ENCODE data around the gene ANKRD35. TPM values are rescaled to one million over a fixed set of nuclear protein-coding genes. Genes with fewer than 3 reads are reported as not detected.
A peak's percentile ranks its signal among the peaks of the same experiment; 100 is the strongest.

The ANKRD35 gene
- total RNA-seq, 1 experiment from 2014 or later = not detected

- CTCF ChIA-PET = interaction anchor here (0.8 to 13.5 kb wide), 6 partner anchors 9 to 100 kb away, joined by 3 to 617 read pairs (median 34); partner anchors contain the start of genes ANKRD35, NUDT17 and PIAS3
- POLR2A ChIA-PET = interaction anchor here (0.7 to 13.8 kb wide), 7 partner anchors 11 to 49 kb away, joined by 3 to 284 read pairs (median 5); partner anchors contain the start of genes ANKRD35, PEX11B and PIAS3
- Mint-ChIP-seq H3K27me3 (ENCODE audit: insufficient read depth, unreplicated experiment) (no peaks in the 10 kb centered on the region), H3K9me3 (ENCODE audit: unreplicated experiment) (no peaks in the 10 kb centered on the region), H3K4me1 (ENCODE audit: insufficient read depth, unreplicated experiment) (peaks cover 24% of the 10 kb centered on the region), H3K4me3 (ENCODE audit: unreplicated experiment) (no peak overlapping the region), H3K36me3 (ENCODE audit: insufficient read depth, unreplicated experiment) (peaks cover 35% of the 10 kb centered on the region), H3K27ac (ENCODE audit: low read depth, unreplicated experiment) (peak overlapping the region; percentile 57)
- no TSS peak for BruUV-seq (replicated peaks)
- no peak for DNase-seq (ENCODE audit: unreplicated experiment)
- no peak for TF ChIP-seq CTCF (IDR thresholded peaks at IDR 0.05; ENCODE audit: unreplicated experiment)
- intact Hi-C loops (cut with micrococcal nuclease) = loop anchor here (5.0 kb wide), 1 partner anchor 55 kb away; the partner anchor contains the start of genes ANKRD34A and POLR3GL
These were observed 21.5 kb upstream of the ANKRD35 start for GRCh38 chr1:145906954-145907753.

- TF ChIP-seq CTCF (IDR thresholded peaks at IDR 0.05; ENCODE audit: unreplicated experiment) = no peak
- ChIA-PET POLR2A (no interaction called here), CTCF (interaction anchor here (0.6 to 21.0 kb wide), 3 partner anchors 9 to 101 kb away, joined by 3 to 617 read pairs (median 17); partner anchors contain the start of gene ITGA10)
- Mint-ChIP-seq H3K4me3 (ENCODE audit: unreplicated experiment) (no peak overlapping the region), H3K36me3 (ENCODE audit: insufficient read depth, unreplicated experiment) (peaks cover 41% of the 10 kb centered on the region), H3K27me3 (ENCODE audit: insufficient read depth, unreplicated experiment) (no peaks in the 10 kb centered on the region), H3K4me1 (ENCODE audit: insufficient read depth, unreplicated experiment) (no peaks in the 10 kb centered on the region), H3K9me3 (ENCODE audit: unreplicated experiment) (no peaks in the 10 kb centered on the region), H3K27ac (ENCODE audit: low read depth, unreplicated experiment) (no peak overlapping the region)
- intact Hi-C loops (cut with micrococcal nuclease) = no loop called here
- DNase-seq (ENCODE audit: unreplicated experiment) = no peak
- no TSS peak for BruUV-seq (replicated peaks)
These were observed 15.8 kb upstream of the ANKRD35 start for GRCh38 chr1:145901312-145902021.

GRCh38 chr1:145898756-145899155, 13.1 kb upstream of the ANKRD35 start:
- H3K36me3 Mint-ChIP-seq (ENCODE audit: insufficient read depth, unreplicated experiment) = peaks cover 32% of the 10 kb centered on the region
- no peak overlapping the region for H3K4me3 Mint-ChIP-seq (ENCODE audit: unreplicated experiment)
- H3K4me1 Mint-ChIP-seq (ENCODE audit: insufficient read depth, unreplicated experiment) = peaks cover under 1% of the 10 kb centered on the region
- DNase-seq (ENCODE audit: unreplicated experiment) = no peak
- intact Hi-C loops (cut with micrococcal nuclease) = no loop called here
- H3K9me3 Mint-ChIP-seq (ENCODE audit: unreplicated experiment) = no peaks in the 10 kb centered on the region
- ChIA-PET CTCF (interaction anchor here (1.0 to 21.0 kb wide), 2 partner anchors 12 to 53 kb away, joined by 5 to 617 read pairs; partner anchors contain the start of genes ITGA10 and NUDT17), POLR2A (interaction anchor here (0.7 to 1.2 kb wide), 2 partner anchors 73 to 165 kb away, joined by 3 to 4 read pairs; no protein-coding TSS in a partner anchor)
- H3K27ac Mint-ChIP-seq (ENCODE audit: low read depth, unreplicated experiment) = no peak overlapping the region
- TF ChIP-seq CTCF (IDR thresholded peaks at IDR 0.05; ENCODE audit: unreplicated experiment) = no peak
- BruUV-seq (replicated peaks) = no TSS peak
- no peaks in the 10 kb centered on the region for H3K27me3 Mint-ChIP-seq (ENCODE audit: insufficient read depth, unreplicated experiment)

- Mint-ChIP-seq H3K27ac (ENCODE audit: low read depth, unreplicated experiment) (peak overlapping the region; percentile 4), H3K4me3 (ENCODE audit: unreplicated experiment) (no peak overlapping the region), H3K27me3 (ENCODE audit: insufficient read depth, unreplicated experiment) (no peaks in the 10 kb centered on the region), H3K9me3 (ENCODE audit: unreplicated experiment) (no peaks in the 10 kb centered on the region), H3K36me3 (ENCODE audit: insufficient read depth, unreplicated experiment) (peaks cover 32% of the 10 kb centered on the region), H3K4me1 (ENCODE audit: insufficient read depth, unreplicated experiment) (peaks cover 9% of the 10 kb centered on the region)
- TF ChIP-seq CTCF (IDR thresholded peaks at IDR 0.05; ENCODE audit: unreplicated experiment) = no peak
- no peak for DNase-seq (ENCODE audit: unreplicated experiment)
- CTCF ChIA-PET = interaction anchor here (1.0 to 21.0 kb wide), 3 partner anchors 13 to 137 kb away, joined by 3 to 617 read pairs (median 5); partner anchors contain the start of genes ITGA10 and NUDT17
- intact Hi-C loops (cut with micrococcal nuclease) = no loop called here
- BruUV-seq (replicated peaks) = no TSS peak
- POLR2A ChIA-PET = no interaction called here
These were observed 12.3 kb upstream of the ANKRD35 start for GRCh38 chr1:145897969-145898368.
